ENCODE results near the gene MS4A7. TPM values are rescaled to one million over a fixed set of nuclear protein-coding genes. Genes with fewer than 3 reads are reported as not detected.

MS4A7 gene
- total RNA-seq, 1 experiment from 2014 or later, result 0.22 TPM

DNA sequence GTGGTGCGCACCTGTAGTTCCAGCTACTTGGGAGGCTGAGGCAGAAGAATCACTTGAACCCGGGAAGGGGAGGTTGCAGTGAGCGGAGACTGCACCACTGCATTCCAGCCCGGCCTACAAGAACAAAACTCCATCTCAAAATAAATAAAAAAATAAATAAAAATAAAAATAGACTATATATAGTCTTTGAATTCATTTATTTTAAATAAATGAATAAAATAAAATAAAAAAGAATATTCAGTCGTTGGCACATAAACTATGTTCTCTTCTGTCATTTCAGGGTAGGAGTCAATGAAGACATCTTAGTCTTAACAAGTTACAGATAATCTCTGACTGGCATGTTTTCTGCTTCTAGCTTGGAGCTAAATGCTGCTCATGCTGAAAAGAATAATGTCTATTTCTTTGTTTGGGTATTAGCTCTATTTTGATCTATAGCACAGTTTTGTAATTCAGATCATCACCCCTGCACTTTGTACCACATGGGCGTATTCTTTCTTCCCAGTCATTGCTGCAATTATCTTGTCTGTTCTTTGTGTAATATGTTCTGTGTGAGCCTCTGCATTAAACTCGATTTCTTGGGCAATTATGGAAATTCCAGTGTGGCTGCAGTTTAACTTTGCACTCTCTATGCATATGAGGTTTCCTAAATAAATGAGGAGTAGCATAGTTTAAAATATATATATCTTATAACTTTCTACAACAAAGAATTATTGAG lies 16.5 kb downstream of the MS4A7 start:
- ChIA-PET RAD21 (ENCODE audit: low non-redundant PET in 1 of 2, low total read pairs in 2 of 2, uncharacterized antibody in 2 of 2, unreplicated experiment in 2 of 2) (no interaction called here), POLR2A (no interaction called here), CTCF (no interaction called here)
- ATAC-seq, result no peak
- H3K4me1 ChIP-seq (ENCODE audit: control insufficient read depth in 1 of 2, insufficient read depth in 2 of 2, low read length in 2 of 2), result no peaks in the 10 kb centered on the region
- no peaks in the 10 kb centered on the region for H3K36me3 ChIP-seq (ENCODE audit: control insufficient read depth in 1 of 2, insufficient read depth in 2 of 2, low read length in 2 of 2)
- no TSS peak for BruUV-seq (replicated peaks)
- no peaks in the 10 kb centered on the region; the same call in 1 of the 2 replicates for H3K27me3 ChIP-seq (ENCODE audit: insufficient read depth, low read length)
- no peak overlapping the region for H2AFZ ChIP-seq (ENCODE audit: low read depth, low read length, poor library complexity, severe bottlenecking)
- H3K9me2 ChIP-seq (ENCODE audit: insufficient read depth), result no peaks in the 10 kb centered on the region
- TF ChIP-seq YY1 (IDR thresholded peaks at IDR 0.05; ENCODE audit: extremely low read depth, insufficient replicate concordance, low read depth, low read length), result no peak
- no peak overlapping the region for H3K27ac ChIP-seq (ENCODE audit: low read depth, low read length)
- H3K79me2 ChIP-seq (ENCODE audit: insufficient read depth, low read length), result no peaks in the 10 kb centered on the region
- no peaks in the 10 kb centered on the region for H3K9me3 ChIP-seq (ENCODE audit: control insufficient read depth in 1 of 2, insufficient read depth in 1 of 2, low read depth in 1 of 2, low read length in 2 of 2)
- no peak for DNase-seq (ENCODE audit: low read depth, low spot score)
- H3K4me2 ChIP-seq (ENCODE audit: low read length), result no peak overlapping the region
- no peak overlapping the region for H3K9ac ChIP-seq (ENCODE audit: low read length)
- H4K20me1 ChIP-seq (ENCODE audit: insufficient read depth), result no peaks in the 10 kb centered on the region
- no peak overlapping the region for H3K4me3 ChIP-seq (replicated peaks in 1 of 2; ENCODE audit: low read depth in 1 of 2, low read length in 2 of 2)
- intact Hi-C loops (cut with micrococcal nuclease), result no loop called here

DNA sequence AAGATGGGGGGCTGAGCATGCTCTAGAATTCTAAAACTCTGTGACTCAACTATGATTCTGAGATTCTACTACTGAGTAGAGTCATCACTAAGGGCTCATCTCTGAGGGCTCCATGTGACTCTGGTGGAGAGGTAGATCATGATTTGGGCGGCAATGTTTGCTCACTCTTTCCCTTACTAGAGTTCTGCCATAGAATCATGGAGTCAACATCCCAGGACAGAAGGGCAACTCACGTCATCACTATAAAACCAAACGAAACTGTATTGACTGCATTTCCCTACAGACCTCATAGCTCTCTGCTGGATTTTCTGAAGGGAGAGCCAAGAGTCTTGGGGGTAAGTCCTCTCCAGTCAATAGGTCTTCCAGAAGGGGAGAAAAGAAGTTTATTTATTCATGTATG lies 18.1 kb downstream of the MS4A7 start, which contains the start of gene MS4A14:
TSS of gene MS4A14 (plus strand) at position 78 of the 400 bp plus-strand sequence. CDS start at position 198, 120 bp downstream.
- BruUV-seq (replicated peaks), result no TSS peak
- POLR2A ChIA-PET, result no interaction called here
- intact Hi-C loops (cut with micrococcal nuclease), result no loop called here
- ATAC-seq, result no peak
- DNase-seq (ENCODE audit: low read depth, low spot score), result no peak
- Histone ChIP-seq H3K9me2 (ENCODE audit: insufficient read depth) (no peaks in the 10 kb centered on the region), H4K20me1 (ENCODE audit: insufficient read depth) (no peaks in the 10 kb centered on the region), H3K4me1 (ENCODE audit: control insufficient read depth in 1 of 2, insufficient read depth in 2 of 2, low read length in 2 of 2) (no peaks in the 10 kb centered on the region), H3K4me3 (replicated peaks in 1 of 2; ENCODE audit: low read depth in 1 of 2, low read length in 2 of 2) (no peak within 1 kb of the TSS), H2AFZ (ENCODE audit: low read depth, low read length, poor library complexity, severe bottlenecking) (no peak within 1 kb of the TSS), H3K4me2 (ENCODE audit: low read length) (no peak within 1 kb of the TSS), H3K27me3 (ENCODE audit: insufficient read depth, low read length) (no peaks in the 10 kb centered on the region; the same call in 1 of the 2 replicates), H3K36me3 (ENCODE audit: control insufficient read depth in 1 of 2, insufficient read depth in 2 of 2, low read length in 2 of 2) (no peaks in the 10 kb centered on the region), H3K9me3 (ENCODE audit: control insufficient read depth in 1 of 2, insufficient read depth in 1 of 2, low read depth in 1 of 2, low read length in 2 of 2) (no peaks in the 10 kb centered on the region), H3K79me2 (ENCODE audit: insufficient read depth, low read length) (no peaks in the 10 kb centered on the region), H3K27ac (ENCODE audit: low read depth, low read length) (no peak within 1 kb of the TSS), H3K9ac (ENCODE audit: low read length) (no peak within 1 kb of the TSS)
- RAD21 ChIA-PET (ENCODE audit: low non-redundant PET in 1 of 2, low total read pairs in 2 of 2, uncharacterized antibody in 2 of 2, unreplicated experiment in 2 of 2), result no interaction called here
- TF ChIP-seq SP1 (IDR thresholded peaks at IDR 0.05; ENCODE audit: low read depth) (no peak), EGR1 (IDR thresholded peaks at IDR 0.05; ENCODE audit: low read depth) (no peak), RAD21 (IDR thresholded peaks at IDR 0.05; ENCODE audit: low read depth) (no peak), CEBPB (IDR thresholded peaks at IDR 0.05; ENCODE audit: low read depth) (no peak), ZNF274 (IDR thresholded peaks at IDR 0.05; ENCODE audit: low read depth, low read length) (no peak), FOSL1 (IDR thresholded peaks at IDR 0.05; ENCODE audit: low read depth) (no peak), CBX3 (IDR thresholded peaks at IDR 0.05; ENCODE audit: low read depth) (no peak), ZFX (IDR thresholded peaks at IDR 0.05) (no peak), ELF1 (IDR thresholded peaks at IDR 0.05; ENCODE audit: borderline replicate concordance, low read depth) (no peak), EZH2phosphoT487 (IDR thresholded peaks at IDR 0.05; ENCODE audit: borderline replicate concordance) (no peak), SRF (IDR thresholded peaks at IDR 0.05; ENCODE audit: low read depth) (no peak), YY1 (IDR thresholded peaks at IDR 0.05; ENCODE audit: extremely low read depth, insufficient replicate concordance, low read depth, low read length) (no peak)
- TF ChIP-seq, protein P1, sequence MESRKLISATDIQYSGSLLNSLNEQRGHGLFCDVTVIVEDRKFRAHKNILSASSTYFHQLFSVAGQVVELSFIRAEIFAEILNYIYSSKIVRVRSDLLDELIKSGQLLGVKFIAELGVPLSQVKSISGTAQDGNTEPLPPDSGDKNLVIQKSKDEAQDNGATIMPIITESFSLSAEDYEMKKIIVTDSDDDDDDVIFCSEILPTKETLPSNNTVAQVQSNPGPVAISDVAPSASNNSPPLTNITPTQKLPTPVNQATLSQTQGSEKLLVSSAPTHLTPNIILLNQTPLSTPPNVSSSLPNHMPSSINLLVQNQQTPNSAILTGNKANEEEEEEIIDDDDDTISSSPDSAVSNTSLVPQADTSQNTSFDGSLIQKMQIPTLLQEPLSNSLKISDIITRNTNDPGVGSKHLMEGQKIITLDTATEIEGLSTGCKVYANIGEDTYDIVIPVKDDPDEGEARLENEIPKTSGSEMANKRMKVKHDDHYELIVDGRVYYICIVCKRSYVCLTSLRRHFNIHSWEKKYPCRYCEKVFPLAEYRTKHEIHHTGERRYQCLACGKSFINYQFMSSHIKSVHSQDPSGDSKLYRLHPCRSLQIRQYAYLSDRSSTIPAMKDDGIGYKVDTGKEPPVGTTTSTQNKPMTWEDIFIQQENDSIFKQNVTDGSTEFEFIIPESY (IDR thresholded peaks at IDR 0.05; ENCODE audit: extremely low read depth, insufficient replicate concordance, low read length), result no peak
- TF ChIP-seq, protein P2, sequence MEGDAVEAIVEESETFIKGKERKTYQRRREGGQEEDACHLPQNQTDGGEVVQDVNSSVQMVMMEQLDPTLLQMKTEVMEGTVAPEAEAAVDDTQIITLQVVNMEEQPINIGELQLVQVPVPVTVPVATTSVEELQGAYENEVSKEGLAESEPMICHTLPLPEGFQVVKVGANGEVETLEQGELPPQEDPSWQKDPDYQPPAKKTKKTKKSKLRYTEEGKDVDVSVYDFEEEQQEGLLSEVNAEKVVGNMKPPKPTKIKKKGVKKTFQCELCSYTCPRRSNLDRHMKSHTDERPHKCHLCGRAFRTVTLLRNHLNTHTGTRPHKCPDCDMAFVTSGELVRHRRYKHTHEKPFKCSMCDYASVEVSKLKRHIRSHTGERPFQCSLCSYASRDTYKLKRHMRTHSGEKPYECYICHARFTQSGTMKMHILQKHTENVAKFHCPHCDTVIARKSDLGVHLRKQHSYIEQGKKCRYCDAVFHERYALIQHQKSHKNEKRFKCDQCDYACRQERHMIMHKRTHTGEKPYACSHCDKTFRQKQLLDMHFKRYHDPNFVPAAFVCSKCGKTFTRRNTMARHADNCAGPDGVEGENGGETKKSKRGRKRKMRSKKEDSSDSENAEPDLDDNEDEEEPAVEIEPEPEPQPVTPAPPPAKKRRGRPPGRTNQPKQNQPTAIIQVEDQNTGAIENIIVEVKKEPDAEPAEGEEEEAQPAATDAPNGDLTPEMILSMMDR (IDR thresholded peaks at IDR 0.05 in 2 of 3, conservative IDR thresholded peaks at IDR 0.05 in 1 of 3; ENCODE audit: borderline replicate concordance in 1 of 3, insufficient read depth in 1 of 3, low read depth in 2 of 3, low read length in 2 of 3), result no peak
- TF ChIP-seq, protein P3, sequence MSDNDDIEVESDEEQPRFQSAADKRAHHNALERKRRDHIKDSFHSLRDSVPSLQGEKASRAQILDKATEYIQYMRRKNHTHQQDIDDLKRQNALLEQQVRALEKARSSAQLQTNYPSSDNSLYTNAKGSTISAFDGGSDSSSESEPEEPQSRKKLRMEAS (IDR thresholded peaks at IDR 0.05), result no peak
- CTCF ChIA-PET, result no interaction called here

Data from HCT116 (cell line).